CD4-positive, CD25-positive, alpha-beta regulatory T cell (primary cell): ENCODE data around the gene TXNL1. TPM values are rescaled to one million over a fixed set of nuclear protein-coding genes. Genes with fewer than 3 reads are reported as not detected.

Experiments used
- polyA plus RNA-seq, 4 donors: library from polyadenylated mRNA; unstranded; fragments of 300-500 nt; fragmentation: Illumina TruSeq; gene quantifications; one replicate each; pipeline ENCODE4 v1.2.3, GENCODE V29; 2021
- total RNA-seq: library from RNA; stranded (reverse); gene quantifications from one replicate; pipeline ENCODE4 v1.2.3, GENCODE V29; 2022

Gene TXNL1
- total and polyA plus RNA-seq, 5 donors from 2014 or later = 39.9 to 70.2 (median 63.6) TPM

Other genes starting within 250 kb of the TXNL1 start
- gene WDR7, start 12.8 kb upstream of the TXNL1 start, total RNA-seq = 76.4 TPM
- gene WDR7, start 12.8 kb upstream of the TXNL1 start, polyA plus RNA-seq = 10 to 100 TPM; 27.8 to 33.0 (median 29.7) TPM